BJ (cell line): ENCODE measurements around the gene ZAP70. TPM values are rescaled to one million over a fixed set of nuclear protein-coding genes. Genes with fewer than 3 reads are reported as not detected.

Experiments used
- CTCF ChIA-PET: fragments of 350-600 bp; formaldehyde crosslinking; extraction: SDS; loops from one replicate; lab custom pipeline; 2021; ENCODE audit warnings: antibody characterized with exemption, inconsistent platforms; lab: Yijun Ruan, JAX
- POLR2A ChIA-PET: fragments of 300-600 bp; sonication (Branson Sonifier 250); formaldehyde crosslinking; extraction: SDS; loops from one replicate; lab custom pipeline; 2021; ENCODE audit warnings: antibody characterized with exemption; lab: Charles Lee
- DNase-seq: peaks from one replicate; pipeline ENCODE4 v3.0.0-alpha.2; 2011; ENCODE audit warnings: low read depth
- H3K27me3 ChIP-seq: 2 replicates; pipeline ENCODE4 v1.6.0; 2011; ENCODE audit warnings: low read length; ENCODE audit not compliant: control insufficient read depth, insufficient read depth
- H3K36me3 ChIP-seq: 2 replicates; pipeline ENCODE4 v1.5.1; 2011; ENCODE audit warnings: low read length; ENCODE audit not compliant: control insufficient read depth, insufficient read depth
- H3K4me3 ChIP-seq: 2 replicates; pipeline ENCODE4 v1.5.1; 2011; ENCODE audit warnings: low read depth, mild to moderate bottlenecking, control low read depth, low read length
- CTCF ChIP-seq: IDR thresholded peaks from 2 replicates; pipeline ENCODE4 v1.5.1; 2011; ENCODE audit warnings: low read depth, mild to moderate bottlenecking, control low read depth, inconsistent platforms, low read length, moderate library complexity; ENCODE audit not compliant: insufficient read depth
- polyA minus RNA-seq: library from RNA; depleted of rRNA, polyadenylated mRNA; stranded (reverse); fragments of >200 nt; gene quantifications from 2 replicates; pipeline ENCODE4 v1.2.3, GENCODE V29; 2011; rRNA and poly(A)+ RNA removed
- polyA plus RNA-seq: library from polyadenylated mRNA; depleted of rRNA; stranded (reverse); fragments of >200 nt; gene quantifications from 2 replicates; pipeline ENCODE4 v1.2.3, GENCODE V29; 2011; rRNA removed

The ZAP70 gene
- polyA plus RNA-seq, result 0.10 and 0.16 TPM in 2 replicates
- polyA minus RNA-seq, result not detected in 2 replicates

GRCh38 chr2:97713296-97714083 is at the start of gene ZAP70:
Gene ZAP70 (plus strand): TSS chr2:97713576. CDS start chr2:97724037, 10,461 bp downstream.
- no peak for DNase-seq

GRCh38 chr2:97663626-97663961 is 49.8 kb upstream of the ZAP70 start:
- CTCF ChIA-PET, result interaction anchor here (0.9 to 4.7 kb wide), 5 partner anchors 10 to 73 kb away, joined by 3 to 37 read pairs (median 7); no protein-coding TSS in a partner anchor

More at GRCh38 chr2:97713296-97714083, at the start of gene ZAP70:
- ChIA-PET POLR2A (no interaction called here), CTCF (interaction anchor here (0.6 to 2.3 kb wide), 5 partner anchors 10 to 44 kb away, joined by 3 to 13 read pairs (median 4); no protein-coding TSS in a partner anchor)
- Histone ChIP-seq H3K27me3 (no peaks in the 10 kb centered on the region), H3K36me3 (no peaks in the 10 kb centered on the region), H3K4me3 (no peak within 1 kb of the TSS)
- no peak for TF ChIP-seq CTCF

GRCh38 chr2:97663962-97664635 is 49.3 kb upstream of the ZAP70 start, which contains the start of gene ACTR1B:
Gene ACTR1B (minus strand): TSS chr2:97664044. CDS start chr2:97663890, 154 bp downstream.
- DNase-seq, result peak; percentile 92
- POLR2A ChIA-PET, result interaction anchor here (1.2 kb wide), 1 partner anchor 18 kb away, joined by 8 read pairs; the partner anchor contains the start of gene COX5B
- TF ChIP-seq CTCF, result peak; percentile 75
- Histone ChIP-seq H3K27me3 (no peaks in the 10 kb centered on the region), H3K36me3 (peaks cover 6% of the 10 kb centered on the region), H3K4me3 (peak within 1 kb of the TSS; percentile 62)
- CTCF ChIA-PET, result interaction anchor here (0.9 to 4.7 kb wide), 5 partner anchors 9 to 74 kb away, joined by 3 to 37 read pairs (median 7); no protein-coding TSS in a partner anchor

More at GRCh38 chr2:97663626-97663961, 49.8 kb upstream of the ZAP70 start:
- DNase-seq, result no peak
- POLR2A ChIA-PET, result interaction anchor here (1.2 kb wide), 1 partner anchor 18 kb away, joined by 8 read pairs; the partner anchor contains the start of gene COX5B
- Histone ChIP-seq H3K36me3 (peaks cover 9% of the 10 kb centered on the region), H3K4me3 (peak overlapping the region; percentile 62), H3K27me3 (no peaks in the 10 kb centered on the region)
- no peak for TF ChIP-seq CTCF

- ChIA-PET POLR2A (interaction anchor here (1.2 kb wide), 1 partner anchor 19 kb away, joined by 8 read pairs; the partner anchor contains the start of gene COX5B), CTCF (interaction anchor here (1.4 to 4.7 kb wide), 4 partner anchors 9 to 74 kb away, joined by 6 to 37 read pairs (median 8); no protein-coding TSS in a partner anchor)
- H3K27me3 ChIP-seq, result no peaks in the 10 kb centered on the region
- peaks cover 1% of the 10 kb centered on the region; the same call in 1 of the 2 replicates for H3K36me3 ChIP-seq
- TF ChIP-seq CTCF, result no peak
- peak overlapping the region; percentile 62 for H3K4me3 ChIP-seq
- DNase-seq, result no peak
These were observed 48.8 kb upstream of the ZAP70 start for GRCh38 chr2:97664636-97664970.

DNA sequence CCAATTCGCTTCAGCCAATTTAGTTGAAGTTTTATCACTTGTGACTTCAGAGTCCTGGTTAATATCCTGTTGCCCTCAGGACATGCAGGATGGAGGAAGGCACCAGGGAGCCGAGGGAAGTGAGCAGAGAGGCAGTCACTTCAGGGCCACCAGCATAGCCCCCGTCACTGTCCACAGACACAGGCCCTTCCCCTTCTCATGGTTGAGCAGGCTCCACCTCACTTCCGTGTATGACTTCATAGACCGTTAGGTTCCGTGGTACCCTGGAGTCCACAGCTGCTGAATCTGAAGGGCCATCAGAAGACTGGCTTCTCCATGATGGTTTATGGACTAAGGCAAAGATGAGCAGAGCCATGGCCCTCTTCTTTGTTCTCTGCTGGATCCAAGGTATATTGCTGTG is 43.9 kb upstream of the ZAP70 start, which contains the start of gene C2orf92:
C2orf92 (plus strand) TSS at position 266 of the 400 bp plus-strand sequence; CDS start at position 342, 76 bp downstream.
- CTCF ChIA-PET, result interaction anchor here (0.6 to 1.8 kb wide), 3 partner anchors 28 to 78 kb away, joined by 3 to 7 read pairs (median 6); partner anchors contain the start of gene ZAP70
- DNase-seq, result no peak
- no peak within 1 kb of the TSS for H3K4me3 ChIP-seq
- H3K36me3 ChIP-seq, result no peaks in the 10 kb centered on the region
- no peaks in the 10 kb centered on the region for H3K27me3 ChIP-seq
- POLR2A ChIA-PET, result no interaction called here
- no peak for TF ChIP-seq CTCF
